DND-41 (cell line): ENCODE measurements around the gene KIF18B.

Experiments used
- CTCF ChIP-seq: IDR thresholded peaks from 2 replicates; pipeline ENCODE4 v1.5.1; 2012; ENCODE audit warnings: borderline replicate concordance, low read length, moderate library complexity, mild to moderate bottlenecking; ENCODE audit not compliant: poor library complexity, severe bottlenecking; ENCODE audit errors: extremely low read depth
- EZH2 ChIP-seq: IDR thresholded peaks from 3 replicates; pipeline ENCODE4 v1.6.1; 2012; ENCODE audit warnings: borderline replicate concordance, low read depth, mild to moderate bottlenecking, moderate library complexity, low read length, inconsistent platforms; ENCODE audit not compliant: severe bottlenecking

GRCh38 chr17:44940317-44940716, 7.3 kb downstream of the KIF18B start:
- no peak for TF ChIP-seq CTCF
- no peak for TF ChIP-seq EZH2
